ENCODE measurements around the gene CATSPERD. TPM values are rescaled to one million over a fixed set of nuclear protein-coding genes. Genes with fewer than 3 reads are reported as not detected.

CATSPERD gene
- total RNA-seq, 1 donor from 2014 or later: not detected

GRCh38 chr19:5690125-5690954 lies 30.1 kb upstream of the CATSPERD start, which contains the start of gene RPL36:
Gene RPL36 (plus strand): TSS chr19:5690295. CDS start chr19:5690508, 213 bp downstream.
- Mint-ChIP-seq H3K4me1 (peaks cover 23% of the 10 kb centered on the region), H3K36me3 (ENCODE audit: low read depth) (peaks cover 43% of the 10 kb centered on the region), H3K9me3 (no peaks in the 10 kb centered on the region), H3K27ac (peak within 1 kb of the TSS; percentile 98), H3K4me3 (peak within 1 kb of the TSS; percentile 100), H3K27me3 (no peaks in the 10 kb centered on the region)
- intact Hi-C loops (cut with micrococcal nuclease): loop anchor here (1.0 to 2.0 kb wide), 4 partner anchors 10 to 214 kb away; partner anchors contain the start of genes CATSPERD, DUS3L, LONP1 and MICOS13
- peak; percentile 100 for DNase-seq

GRCh38 chr19:5690955-5691821 lies 29.2 kb upstream of the CATSPERD start:
- DNase-seq: peak; percentile 77
- peaks cover 44% of the 10 kb centered on the region for H3K36me3 Mint-ChIP-seq (ENCODE audit: low read depth)
- H3K9me3 Mint-ChIP-seq: no peaks in the 10 kb centered on the region
- H3K4me1 Mint-ChIP-seq: peaks cover 23% of the 10 kb centered on the region
- intact Hi-C loops (cut with micrococcal nuclease): loop anchor here (1.0 to 2.0 kb wide), 4 partner anchors 11 to 213 kb away; partner anchors contain the start of genes CATSPERD, DUS3L, LONP1 and MICOS13
- H3K27ac Mint-ChIP-seq: peak overlapping the region; percentile 98
- peak overlapping the region; percentile 100 for H3K4me3 Mint-ChIP-seq
- H3K27me3 Mint-ChIP-seq: no peaks in the 10 kb centered on the region

GRCh38 chr19:5691822-5692722 lies 28.4 kb upstream of the CATSPERD start:
- H3K27ac Mint-ChIP-seq: peak overlapping the region; percentile 76
- intact Hi-C loops (cut with micrococcal nuclease): loop anchor here (2.0 kb wide), 1 partner anchor 99 kb away; the partner anchor contains the start of gene DUS3L
- H3K9me3 Mint-ChIP-seq: no peaks in the 10 kb centered on the region
- peak overlapping the region; percentile 100 for H3K4me3 Mint-ChIP-seq
- peaks cover 50% of the 10 kb centered on the region for H3K36me3 Mint-ChIP-seq (ENCODE audit: low read depth)
- peak; percentile 64 for DNase-seq
- no peaks in the 10 kb centered on the region for H3K27me3 Mint-ChIP-seq
- H3K4me1 Mint-ChIP-seq: peaks cover 19% of the 10 kb centered on the region

GRCh38 chr19:5692723-5693194 lies 27.7 kb upstream of the CATSPERD start:
- peak overlapping the region; percentile 100 for H3K4me3 Mint-ChIP-seq
- no peak for DNase-seq
- intact Hi-C loops (cut with micrococcal nuclease): no loop called here
- peak overlapping the region; percentile 74 for H3K27ac Mint-ChIP-seq
- H3K27me3 Mint-ChIP-seq: no peaks in the 10 kb centered on the region
- H3K4me1 Mint-ChIP-seq: peaks cover 19% of the 10 kb centered on the region
- peaks cover 52% of the 10 kb centered on the region for H3K36me3 Mint-ChIP-seq (ENCODE audit: low read depth)
- H3K9me3 Mint-ChIP-seq: no peaks in the 10 kb centered on the region

- Mint-ChIP-seq H3K9me3 (no peaks in the 10 kb centered on the region), H3K27me3 (no peaks in the 10 kb centered on the region), H3K36me3 (ENCODE audit: low read depth) (peaks cover 52% of the 10 kb centered on the region), H3K4me1 (peaks cover 16% of the 10 kb centered on the region), H3K4me3 (peak overlapping the region; percentile 100), H3K27ac (peak overlapping the region; percentile 62)
- intact Hi-C loops (cut with micrococcal nuclease): no loop called here
- DNase-seq: no peak
These were observed 27.0 kb upstream of the CATSPERD start for GRCh38 chr19:5693195-5694166.

GRCh38 chr19:5694167-5694955 lies 26.1 kb upstream of the CATSPERD start:
- H3K27me3 Mint-ChIP-seq: no peaks in the 10 kb centered on the region
- H3K4me1 Mint-ChIP-seq: peaks cover 16% of the 10 kb centered on the region
- intact Hi-C loops (cut with micrococcal nuclease): no loop called here
- no peaks in the 10 kb centered on the region for H3K9me3 Mint-ChIP-seq
- H3K4me3 Mint-ChIP-seq: no peak overlapping the region
- peak overlapping the region; percentile 62 for H3K27ac Mint-ChIP-seq
- peaks cover 58% of the 10 kb centered on the region for H3K36me3 Mint-ChIP-seq (ENCODE audit: low read depth)
- no peak for DNase-seq

- H3K27me3 Mint-ChIP-seq: no peaks in the 10 kb centered on the region
- no peak for DNase-seq
- H3K4me3 Mint-ChIP-seq: no peak overlapping the region
- H3K27ac Mint-ChIP-seq: no peak overlapping the region
- peaks cover 57% of the 10 kb centered on the region for H3K36me3 Mint-ChIP-seq (ENCODE audit: low read depth)
- intact Hi-C loops (cut with micrococcal nuclease): no loop called here
- H3K4me1 Mint-ChIP-seq: peaks cover 12% of the 10 kb centered on the region
- no peaks in the 10 kb centered on the region for H3K9me3 Mint-ChIP-seq
These were observed 25.3 kb upstream of the CATSPERD start for GRCh38 chr19:5694956-5695648.

GRCh38 chr19:5695649-5696195 lies 24.7 kb upstream of the CATSPERD start:
- no peaks in the 10 kb centered on the region for H3K27me3 Mint-ChIP-seq
- H3K9me3 Mint-ChIP-seq: no peaks in the 10 kb centered on the region
- peaks cover 54% of the 10 kb centered on the region for H3K36me3 Mint-ChIP-seq (ENCODE audit: low read depth)
- DNase-seq: no peak
- intact Hi-C loops (cut with micrococcal nuclease): no loop called here
- H3K4me3 Mint-ChIP-seq: no peak overlapping the region
- peaks cover 11% of the 10 kb centered on the region for H3K4me1 Mint-ChIP-seq
- H3K27ac Mint-ChIP-seq: no peak overlapping the region

GRCh38 chr19:5696196-5697021 lies 24.0 kb upstream of the CATSPERD start:
- H3K4me1 Mint-ChIP-seq: peaks cover 11% of the 10 kb centered on the region
- peaks cover 55% of the 10 kb centered on the region for H3K36me3 Mint-ChIP-seq (ENCODE audit: low read depth)
- DNase-seq: no peak
- H3K9me3 Mint-ChIP-seq: no peaks in the 10 kb centered on the region
- no peak overlapping the region for H3K27ac Mint-ChIP-seq
- H3K4me3 Mint-ChIP-seq: no peak overlapping the region
- intact Hi-C loops (cut with micrococcal nuclease): no loop called here
- H3K27me3 Mint-ChIP-seq: no peaks in the 10 kb centered on the region

GRCh38 chr19:5697022-5697889 lies 23.2 kb upstream of the CATSPERD start:
- peaks cover 54% of the 10 kb centered on the region for H3K36me3 Mint-ChIP-seq (ENCODE audit: low read depth)
- H3K4me1 Mint-ChIP-seq: peaks cover 9% of the 10 kb centered on the region
- DNase-seq: no peak
- no peak overlapping the region for H3K4me3 Mint-ChIP-seq
- H3K27ac Mint-ChIP-seq: no peak overlapping the region
- H3K27me3 Mint-ChIP-seq: no peaks in the 10 kb centered on the region
- H3K9me3 Mint-ChIP-seq: no peaks in the 10 kb centered on the region
- intact Hi-C loops (cut with micrococcal nuclease): no loop called here

Data from activated CD4-positive, alpha-beta T cell treated with anti-CD3 and anti-CD28 coated beads, Interleukin-2, amount 10 ng/mL, durations not matched to agents 24 days and 14 days (primary cell).